ENCODE measurements around the gene ELOB.

The ELOB gene

DNA sequence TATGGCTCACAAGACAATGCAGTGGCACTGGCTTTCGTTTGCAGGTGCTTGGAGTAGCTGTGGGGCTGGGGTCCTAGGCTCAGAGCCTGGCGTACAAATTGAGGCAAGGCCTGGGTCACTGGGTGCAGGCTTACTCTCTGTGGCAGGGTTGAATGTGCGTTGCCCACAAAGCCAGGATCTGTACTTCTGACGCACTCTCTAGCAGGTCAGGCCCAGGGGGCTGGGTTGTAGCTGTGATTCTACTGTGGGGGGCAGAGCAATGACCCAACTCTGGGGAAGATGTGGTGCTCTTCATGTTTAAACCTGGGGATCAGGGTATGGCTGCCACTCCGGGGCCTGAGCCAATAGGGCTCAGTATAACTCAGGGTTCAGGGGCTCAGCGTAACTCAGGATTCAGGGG, 33.6 kb upstream of the ELOB start:
- DNase-seq (ENCODE audit: low read depth in 3 of 3), result no peak

DNA sequence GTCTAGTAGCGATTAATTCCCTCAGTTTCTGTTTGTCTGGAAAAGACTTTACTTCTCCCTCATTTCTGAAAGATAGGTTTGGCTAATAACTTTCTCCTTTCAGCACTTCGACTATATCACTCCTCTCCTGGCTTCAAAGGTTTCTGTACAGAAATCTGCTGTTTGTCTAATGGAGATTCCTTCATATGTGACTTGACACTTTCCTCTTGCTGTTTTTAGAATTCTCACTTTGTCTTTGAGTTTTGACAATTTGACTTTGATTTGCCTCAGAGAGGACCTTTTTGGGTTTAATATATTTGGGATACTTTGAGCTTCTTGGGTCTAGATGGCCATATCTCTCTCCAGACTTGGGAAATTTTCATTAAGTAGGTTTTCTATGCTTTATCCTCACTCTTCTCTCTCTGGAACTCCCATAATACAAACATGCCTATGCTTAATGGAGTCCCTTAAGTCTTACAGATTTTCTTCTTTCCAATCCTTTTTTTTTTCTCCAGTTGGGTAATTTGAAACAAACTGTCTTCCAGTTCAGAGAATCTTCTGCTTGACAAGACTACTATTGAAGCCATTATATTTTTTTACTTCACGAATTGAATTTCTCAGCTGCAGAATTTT, 32.2 kb upstream of the ELOB start:
- DNase-seq (ENCODE audit: low read depth in 3 of 3), result no peak

DNA sequence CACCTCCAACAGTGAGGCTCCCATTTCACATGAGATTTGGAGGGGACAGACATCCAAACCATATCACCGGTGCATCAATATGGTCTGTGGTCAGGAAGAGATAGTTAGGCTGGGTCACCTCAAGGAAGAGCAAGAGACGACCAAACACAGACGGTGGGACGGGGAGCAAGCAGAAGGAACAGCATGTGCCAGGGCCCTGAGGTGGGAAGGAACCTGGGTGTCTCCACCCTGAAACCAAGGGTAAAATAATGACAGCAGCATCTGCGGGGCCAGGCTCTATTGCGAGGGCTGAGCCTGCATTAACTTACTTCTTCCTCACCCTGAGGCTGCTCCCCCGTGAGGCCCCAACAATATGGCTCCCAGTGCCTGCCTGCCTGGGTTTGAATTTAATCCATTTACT, 31.1 kb upstream of the ELOB start:
- no peak for DNase-seq (ENCODE audit: low read depth in 3 of 3)

DNA sequence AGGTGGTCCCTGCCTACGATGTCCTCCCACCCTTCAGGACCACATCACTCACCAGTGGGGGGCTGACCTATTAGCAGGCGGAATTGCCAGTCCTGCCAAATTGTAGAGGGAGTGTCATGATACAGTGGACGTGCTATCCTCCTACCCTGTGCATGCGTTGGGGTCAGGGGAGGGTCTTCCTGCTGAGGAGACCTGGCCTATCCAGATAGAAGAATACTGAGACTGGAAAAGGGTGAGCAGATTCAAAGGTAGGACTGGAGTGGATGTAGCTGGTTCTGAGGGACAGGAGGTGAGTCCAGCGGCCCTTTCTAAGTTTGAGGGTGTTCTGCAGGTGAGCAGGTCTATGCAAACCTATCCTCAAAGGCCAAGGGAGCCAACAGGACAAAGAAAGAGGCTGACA, 29.2 kb upstream of the ELOB start:
- no peak for DNase-seq (ENCODE audit: low read depth in 3 of 3)

DNA sequence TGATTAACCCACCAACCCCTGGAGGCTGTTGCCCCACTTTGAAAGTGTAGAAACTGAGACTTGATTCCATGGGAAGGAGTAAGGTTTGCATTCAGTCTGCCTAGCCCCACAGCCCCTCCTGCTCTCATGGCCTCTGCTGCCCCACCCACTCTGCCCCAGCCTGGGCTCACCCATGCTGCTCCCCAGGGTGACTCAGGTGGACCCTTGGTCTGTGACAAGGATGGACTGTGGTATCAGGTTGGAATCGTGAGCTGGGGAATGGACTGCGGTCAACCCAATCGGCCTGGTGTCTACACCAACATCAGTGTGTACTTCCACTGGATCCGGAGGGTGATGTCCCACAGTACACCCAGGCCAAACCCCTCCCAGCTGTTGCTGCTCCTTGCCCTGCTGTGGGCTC, 27.6 kb upstream of the ELOB start:
- DNase-seq (ENCODE audit: low read depth in 3 of 3), result no peak

- DNase-seq (ENCODE audit: low read depth in 3 of 3), result no peak
Observed at GRCh38 chr16:2803545-2804195, 26.6 kb upstream of the ELOB start.

DNA sequence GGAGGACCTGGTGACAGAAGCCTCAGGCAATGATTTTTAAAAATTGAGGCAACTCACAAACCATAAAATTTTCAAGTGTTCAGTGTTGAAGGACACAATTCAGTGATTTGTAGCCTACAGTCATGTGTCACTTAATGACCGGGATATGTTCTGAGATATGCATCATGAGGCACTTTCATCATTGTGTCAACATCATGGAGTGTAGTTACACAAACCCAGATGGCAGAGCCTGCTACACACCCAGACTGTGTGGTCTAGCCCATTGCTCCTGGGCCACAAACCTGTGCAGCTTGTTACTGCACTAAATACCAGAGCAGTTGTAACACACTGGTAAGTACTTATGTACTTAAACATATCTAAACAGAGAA, 22.8 kb upstream of the ELOB start:
- DNase-seq (ENCODE audit: low read depth in 3 of 3), result no peak

DNA sequence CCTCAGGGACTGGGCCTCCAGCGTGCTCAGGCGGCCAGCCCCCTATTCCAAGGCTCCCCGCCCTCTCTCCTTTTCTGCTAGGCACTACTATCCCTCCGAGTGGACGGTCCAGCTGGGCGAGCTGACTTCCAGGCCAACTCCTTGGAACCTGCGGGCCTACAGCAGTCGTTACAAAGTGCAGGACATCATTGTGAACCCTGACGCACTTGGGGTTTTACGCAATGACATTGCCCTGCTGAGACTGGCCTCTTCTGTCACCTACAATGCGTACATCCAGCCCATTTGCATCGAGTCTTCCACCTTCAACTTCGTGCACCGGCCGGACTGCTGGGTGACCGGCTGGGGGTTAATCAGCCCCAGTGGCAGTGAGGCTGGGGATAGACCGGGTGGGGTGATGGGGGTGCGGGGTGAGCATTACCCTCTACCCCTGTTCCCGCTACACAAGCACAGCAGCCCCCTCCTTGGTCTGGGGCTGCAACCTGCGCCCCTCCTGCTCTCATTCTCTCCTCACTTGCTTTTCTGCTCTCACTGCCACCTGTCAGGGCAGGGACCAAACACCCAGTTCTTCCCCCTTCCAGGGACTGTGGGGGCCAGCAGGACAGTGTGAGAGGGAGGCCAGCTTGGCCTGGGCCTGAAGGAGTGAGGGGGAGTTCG, 22.3 kb upstream of the ELOB start:
- no peak for DNase-seq (ENCODE audit: low read depth in 3 of 3)

DNA sequence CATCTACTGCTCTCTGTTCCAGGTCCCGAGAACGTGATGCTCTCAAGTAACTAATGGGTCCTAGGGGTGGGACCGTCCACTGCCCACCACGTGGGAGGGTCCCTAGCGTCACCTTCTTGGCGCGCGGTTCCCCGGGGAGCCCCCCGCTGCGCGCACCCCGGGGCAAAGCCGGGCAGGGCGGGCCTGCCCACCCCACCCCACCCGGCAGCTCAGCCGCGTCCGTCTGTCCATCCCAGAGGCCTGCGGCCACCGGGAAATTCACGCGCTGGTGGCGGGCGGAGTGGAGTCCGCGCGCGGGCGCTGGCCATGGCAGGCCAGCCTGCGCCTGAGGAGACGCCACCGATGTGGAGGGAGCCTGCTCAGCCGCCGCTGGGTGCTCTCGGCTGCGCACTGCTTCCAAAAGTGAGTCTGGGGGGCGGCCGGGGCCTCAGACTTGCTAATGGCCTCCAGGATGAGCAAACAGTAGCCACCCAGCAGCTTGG, 21.7 kb upstream of the ELOB start:
- no peak for DNase-seq (ENCODE audit: low read depth in 3 of 3)

GRCh38 chr16:2795395-2796143, 18.5 kb upstream of the ELOB start:
- no peak for DNase-seq (ENCODE audit: low read depth in 3 of 3)

DNA sequence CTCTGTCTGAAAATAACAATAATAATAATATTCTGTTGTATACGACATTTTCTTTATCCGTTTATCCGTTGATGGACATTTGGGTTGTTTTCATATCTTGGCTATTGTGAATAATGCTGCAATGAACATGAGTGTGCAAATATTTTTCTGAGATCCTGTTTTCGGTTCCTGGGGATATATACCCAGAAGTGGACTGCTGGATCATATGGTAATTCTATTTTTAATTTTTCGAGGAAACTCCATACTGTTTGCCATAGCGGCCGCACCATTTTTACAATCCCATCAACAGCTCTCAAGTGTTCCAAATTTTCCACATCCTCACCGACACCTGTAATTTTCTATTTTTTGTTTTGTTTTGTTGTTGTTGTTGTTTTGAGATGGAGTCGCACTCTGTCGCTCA, 15.9 kb upstream of the ELOB start:
- DNase-seq (ENCODE audit: low read depth in 3 of 3), result no peak

GRCh38 chr16:2791174-2791573, 14.1 kb upstream of the ELOB start:
- DNase-seq (ENCODE audit: low read depth in 3 of 3), result no peak

DNA sequence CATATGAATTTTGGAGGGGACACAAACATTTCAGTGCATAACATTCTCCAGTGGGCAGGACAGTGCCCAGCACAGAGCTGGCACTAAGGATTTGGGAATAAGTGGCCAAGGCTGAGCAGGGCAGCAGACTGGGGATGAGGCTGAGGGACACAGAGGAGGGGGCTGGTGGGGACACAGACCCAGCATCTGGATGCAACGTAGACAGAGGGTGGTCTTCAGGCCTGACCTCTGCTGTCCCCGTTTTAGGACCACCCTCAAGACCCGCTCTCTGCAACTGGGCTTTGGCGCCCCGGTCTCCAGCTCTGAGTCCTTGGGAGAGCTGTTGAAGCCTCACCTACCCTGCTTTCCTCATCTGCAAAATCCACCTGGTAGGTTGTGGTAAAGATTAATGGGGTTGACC, 13.6 kb upstream of the ELOB start:
- DNase-seq (ENCODE audit: low read depth in 3 of 3), result no peak

DNA sequence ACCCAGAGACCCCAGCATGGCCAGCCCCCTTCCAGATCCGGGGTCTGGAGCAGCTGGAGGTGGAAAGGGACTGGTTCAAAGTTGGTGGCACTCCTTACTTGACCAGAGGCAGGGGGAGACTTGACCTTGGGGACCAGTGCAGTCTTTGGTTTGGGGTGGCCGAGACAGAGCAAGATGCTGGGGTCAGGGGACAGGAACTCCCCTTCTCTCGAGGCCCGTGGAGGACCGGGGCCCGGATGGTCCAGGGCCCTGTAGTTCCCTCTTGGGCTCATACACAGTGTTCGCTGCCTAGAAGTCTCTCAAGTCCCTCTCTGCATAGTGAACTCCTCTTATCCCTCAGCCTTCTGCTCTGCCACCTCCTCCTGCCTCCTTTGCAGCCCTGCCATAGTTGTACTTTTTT, 10.9 kb upstream of the ELOB start:
- DNase-seq (ENCODE audit: low read depth in 3 of 3), result no peak

DNA sequence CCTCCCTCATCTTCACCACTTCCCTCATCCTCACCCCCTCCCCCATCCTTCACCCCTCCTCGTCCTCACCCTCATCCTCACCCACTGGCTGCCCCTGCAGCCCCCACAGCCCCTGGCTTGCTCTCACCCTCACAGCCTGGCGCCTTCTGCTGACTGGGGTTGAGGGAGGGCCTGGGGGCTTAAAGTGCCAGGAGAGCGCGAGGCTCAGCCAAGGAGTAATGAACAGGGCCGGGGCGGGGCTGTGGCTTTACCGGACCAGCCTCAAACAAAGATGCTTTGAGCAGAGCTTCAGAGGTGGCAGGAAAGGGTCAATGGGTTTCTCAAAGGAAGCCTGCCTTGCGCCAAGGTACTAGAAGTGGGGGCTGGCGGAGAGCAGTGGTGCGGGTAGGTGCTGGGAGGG, 10.3 kb upstream of the ELOB start, which contains the start of gene PRSS33:
TSS of gene PRSS33 (minus strand) at position 155 of the 400 bp plus-strand sequence. CDS start 1,013 bp downstream, outside the sequence.
- no peak for DNase-seq (ENCODE audit: low read depth in 3 of 3)

DNA sequence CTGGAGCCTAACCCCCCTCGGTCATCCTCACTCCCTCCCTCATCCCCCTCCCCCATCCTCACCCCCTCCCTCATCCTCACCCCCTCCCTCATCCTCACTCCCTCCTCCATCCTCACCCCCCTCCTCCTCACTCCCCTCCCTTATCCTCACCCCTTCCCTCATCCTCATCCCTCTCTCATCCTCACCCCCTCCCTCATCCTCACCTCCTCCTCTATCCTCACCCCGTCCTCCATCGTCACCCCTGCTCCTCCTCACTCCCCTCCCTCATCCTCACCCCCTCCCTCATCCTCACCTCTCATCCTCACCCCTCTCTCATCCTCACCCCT, 9.7 kb upstream of the ELOB start:
- no peak for DNase-seq (ENCODE audit: low read depth in 3 of 3)

- DNase-seq (ENCODE audit: low read depth in 3 of 3), result no peak
Observed at GRCh38 chr16:2786061-2786825, 9.2 kb upstream of the ELOB start.

- peak in 1 of 3 donors; percentile 26 for DNase-seq (ENCODE audit: low read depth in 3 of 3)
Observed at GRCh38 chr16:2785101-2785991, 8.3 kb upstream of the ELOB start.

DNA sequence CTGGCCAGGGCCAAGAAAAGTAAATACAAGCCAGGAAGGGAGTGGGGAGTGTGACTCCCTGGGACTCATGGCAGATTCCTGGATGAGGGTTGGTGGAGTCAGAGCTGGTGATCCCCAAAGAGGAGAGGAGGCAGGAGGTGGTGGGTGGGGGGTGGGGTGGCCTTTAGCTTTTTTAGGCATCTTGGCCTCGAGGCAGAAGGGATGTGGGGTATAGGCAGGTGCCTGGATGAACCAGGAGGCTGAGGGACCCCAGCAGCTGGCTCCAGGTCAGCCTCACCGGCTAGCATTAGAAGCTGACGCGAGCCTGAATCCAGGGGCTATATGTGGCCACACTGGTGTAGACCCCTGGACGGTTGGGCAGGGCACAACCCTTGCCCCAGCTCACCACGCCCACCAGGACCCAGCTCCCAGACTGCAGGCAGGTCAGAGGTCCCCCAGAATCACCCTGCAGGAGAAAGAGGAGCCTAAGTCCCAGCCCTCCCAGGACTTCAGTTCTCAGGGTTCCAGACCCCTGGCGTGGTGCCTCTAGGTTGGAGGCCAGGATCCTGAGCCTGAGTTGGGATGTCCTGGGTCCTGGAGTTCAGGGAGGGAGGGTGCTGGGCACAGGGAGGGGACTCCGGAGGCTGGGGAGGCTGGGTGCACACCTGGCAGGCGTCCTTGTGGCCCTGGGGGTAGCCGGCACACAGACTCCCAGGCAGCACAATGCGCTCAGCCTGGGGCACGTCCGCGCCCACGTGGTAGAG, 7.4 kb upstream of the ELOB start:
- DNase-seq (ENCODE audit: low read depth in 3 of 3), result no peak

All from stimulated activated CD4-positive, alpha-beta T cell treated with anti-CD3 and anti-CD28 coated beads, TNF-alpha, amount 100 ng/mL, for 48 hours (primary cell).